ENCODE results near the gene CACNB2. TPM values are rescaled to one million over a fixed set of nuclear protein-coding genes. Genes with fewer than 3 reads are reported as not detected.
"Not testable (repeated sequence)": the region's sequence is repeated elsewhere in the genome, so short reads cannot be mapped to it uniquely, and the experiment has no call there.

Gene CACNB2
- total and polyA plus RNA-seq, 2 donors: 0.85 to 3.9 TPM

GRCh38 chr10:18571780-18572179 lies 431.6 kb downstream of the CACNB2 start:
- H3K27me3 ChIP-seq (ENCODE audit: control insufficient read depth in 2 of 2, insufficient read depth in 1 of 2, low read length in 1 of 2): no peaks in the 10 kb centered on the region
- 96% methylated on average over 1 of the region's 1 CpG for WGBS
- no peaks in the 10 kb centered on the region for H3K36me3 ChIP-seq (ENCODE audit: control insufficient read depth in 2 of 2, insufficient read depth in 2 of 2, low read length in 1 of 2)
- no peaks in the 10 kb centered on the region for H3K4me1 ChIP-seq (ENCODE audit: control insufficient read depth in 2 of 2, insufficient read depth in 2 of 2, low read length in 2 of 2)
- H3K27ac ChIP-seq (ENCODE audit: low read depth in 1 of 2, low read length in 1 of 2): no peak overlapping the region
- DNase-seq (ENCODE audit: low read depth in 6 of 9, low spot score in 9 of 9): no peak
- H3K9me3 ChIP-seq (ENCODE audit: control insufficient read depth in 2 of 2, insufficient read depth in 1 of 2, low read length in 1 of 2): peaks cover 0 to 2% of the 10 kb centered on the region in 2 donors
- no peak overlapping the region for H3K4me3 ChIP-seq (ENCODE audit: low read length in 2 of 2)

DNA sequence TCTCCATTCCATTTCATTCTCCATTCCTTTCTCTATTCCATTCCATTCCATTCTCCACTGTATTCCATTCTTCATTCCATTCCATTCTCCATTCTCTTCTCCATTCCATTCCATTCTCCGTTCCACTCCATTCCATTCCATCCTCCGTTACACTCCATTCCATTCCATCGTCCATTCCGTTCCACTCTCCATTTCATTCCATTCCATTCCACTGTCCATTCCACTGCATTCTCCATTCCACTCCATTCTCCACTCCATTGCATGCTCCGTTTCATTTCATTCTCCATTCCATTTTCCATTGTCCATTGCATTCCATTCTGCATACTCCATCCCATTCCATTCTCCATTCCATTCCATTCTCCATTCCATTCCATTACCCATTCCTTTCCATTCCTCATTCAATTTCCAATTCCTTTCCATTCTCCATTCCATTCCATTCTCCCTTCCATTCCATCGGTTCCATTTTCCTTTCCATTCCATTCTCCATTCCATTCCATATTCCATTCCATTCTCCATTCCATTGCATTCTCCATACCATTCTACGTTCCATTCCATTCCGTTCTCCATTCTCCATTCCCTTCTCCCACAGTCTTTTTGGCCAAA lies 432.8 kb downstream of the CACNB2 start:
- Histone ChIP-seq H3K36me3 (ENCODE audit: control insufficient read depth in 2 of 2, insufficient read depth in 2 of 2, low read length in 1 of 2) (peaks cover 0 to 5% of the 10 kb centered on the region in 2 donors), H3K27me3 (ENCODE audit: control insufficient read depth in 2 of 2, insufficient read depth in 1 of 2, low read length in 1 of 2) (no peaks in the 10 kb centered on the region), H3K9me3 (ENCODE audit: control insufficient read depth in 2 of 2, insufficient read depth in 1 of 2, low read length in 1 of 2) (peaks cover 2% of the 10 kb centered on the region in 2 donors), H3K4me3 (ENCODE audit: low read length in 2 of 2) (no peak overlapping the region), H3K27ac (ENCODE audit: low read depth in 1 of 2, low read length in 1 of 2) (no peak overlapping the region), H3K4me1 (ENCODE audit: control insufficient read depth in 2 of 2, insufficient read depth in 2 of 2, low read length in 2 of 2) (no peaks in the 10 kb centered on the region)
- 93% methylated on average over 8 of the region's 8 CpGs for WGBS
- no peak for DNase-seq (ENCODE audit: low read depth in 6 of 9, low spot score in 9 of 9)

DNA sequence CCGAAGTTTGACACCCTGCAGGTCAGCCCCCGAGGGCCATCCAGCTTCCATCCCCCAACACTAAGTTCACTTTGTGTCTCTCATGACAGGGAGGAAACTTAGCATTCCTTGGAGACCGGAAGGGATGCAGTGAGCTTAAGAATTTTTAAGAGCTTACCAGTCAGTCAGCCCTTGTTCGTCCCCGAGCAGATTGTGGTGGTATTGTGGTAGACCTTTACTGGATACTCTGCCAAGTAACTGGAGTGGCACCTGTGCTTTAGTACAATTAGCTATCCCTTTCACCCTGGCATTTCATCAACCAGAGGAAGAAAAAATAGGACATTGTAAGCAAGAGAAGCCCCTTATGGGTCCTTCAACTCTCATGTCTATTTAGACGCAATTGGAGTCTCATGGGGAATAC lies 436.4 kb downstream of the CACNB2 start:
- Histone ChIP-seq H3K27ac (ENCODE audit: low read depth in 1 of 2, low read length in 1 of 2) (no peak overlapping the region), H3K4me1 (ENCODE audit: control insufficient read depth in 2 of 2, insufficient read depth in 2 of 2, low read length in 2 of 2) (no peaks in the 10 kb centered on the region), H3K9me3 (ENCODE audit: control insufficient read depth in 2 of 2, insufficient read depth in 1 of 2, low read length in 1 of 2) (peaks cover 2 to 8% of the 10 kb centered on the region in 2 donors), H3K27me3 (ENCODE audit: control insufficient read depth in 2 of 2, insufficient read depth in 1 of 2, low read length in 1 of 2) (no peaks in the 10 kb centered on the region), H3K4me3 (ENCODE audit: low read length in 2 of 2) (no peak overlapping the region), H3K36me3 (ENCODE audit: control insufficient read depth in 2 of 2, insufficient read depth in 2 of 2, low read length in 1 of 2) (peaks cover 5 to 16% of the 10 kb centered on the region in 2 donors)
- no peak for DNase-seq (ENCODE audit: low read depth in 6 of 9, low spot score in 9 of 9)
- over 99% methylated on average over 6 of the region's 6 CpGs for WGBS

GRCh38 chr10:18577823-18578685 lies 437.8 kb downstream of the CACNB2 start:
- Histone ChIP-seq H3K4me1 (ENCODE audit: control insufficient read depth in 2 of 2, insufficient read depth in 2 of 2, low read length in 2 of 2) (peaks cover 0 to 4% of the 10 kb centered on the region in 2 donors), H3K27me3 (ENCODE audit: control insufficient read depth in 2 of 2, insufficient read depth in 1 of 2, low read length in 1 of 2) (no peaks in the 10 kb centered on the region), H3K27ac (ENCODE audit: low read depth in 1 of 2, low read length in 1 of 2) (no peak overlapping the region), H3K9me3 (ENCODE audit: control insufficient read depth in 2 of 2, insufficient read depth in 1 of 2, low read length in 1 of 2) (peaks cover under 1 to 8% of the 10 kb centered on the region in 2 donors), H3K36me3 (ENCODE audit: control insufficient read depth in 2 of 2, insufficient read depth in 2 of 2, low read length in 1 of 2) (peaks cover 9 to 16% of the 10 kb centered on the region in 2 donors), H3K4me3 (ENCODE audit: low read length in 2 of 2) (no peak overlapping the region)
- DNase-seq (ENCODE audit: low read depth in 6 of 9, low spot score in 9 of 9): no peak
- 93% methylated on average over 15 of the region's 15 CpGs for WGBS

DNA sequence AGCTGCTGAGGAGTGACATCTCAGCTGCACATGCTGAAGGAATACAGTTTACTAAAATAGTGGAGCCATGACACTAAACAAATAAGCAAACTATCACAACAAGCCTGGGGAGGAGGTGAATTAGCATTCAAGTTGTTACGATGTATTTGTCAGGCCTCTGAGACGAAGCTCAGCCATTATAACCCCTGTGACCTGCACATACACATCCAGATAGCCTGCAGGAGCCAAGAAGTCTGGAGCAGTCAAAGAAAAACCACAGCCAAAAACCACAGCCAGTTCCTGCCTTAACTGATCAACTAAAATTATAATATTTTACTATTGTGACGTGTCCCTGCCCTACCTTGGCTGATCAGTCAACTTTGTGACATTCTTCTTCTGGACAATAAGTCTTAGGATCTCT lies 442.6 kb downstream of the CACNB2 start:
- peak in 2 of 9 donors; percentile 1 to 34 for DNase-seq (ENCODE audit: low read depth in 6 of 9, low spot score in 9 of 9)
- Histone ChIP-seq H3K4me3 (ENCODE audit: low read length in 2 of 2) (no peak overlapping the region), H3K9me3 (ENCODE audit: control insufficient read depth in 2 of 2, insufficient read depth in 1 of 2, low read length in 1 of 2) (peaks cover 0 to 12% of the 10 kb centered on the region in 2 donors), H3K36me3 (ENCODE audit: control insufficient read depth in 2 of 2, insufficient read depth in 2 of 2, low read length in 1 of 2) (peaks cover 23 to 30% of the 10 kb centered on the region in 2 donors), H3K27ac (ENCODE audit: low read depth in 1 of 2, low read length in 1 of 2) (no peak overlapping the region), H3K27me3 (ENCODE audit: control insufficient read depth in 2 of 2, insufficient read depth in 1 of 2, low read length in 1 of 2) (no peaks in the 10 kb centered on the region), H3K4me1 (ENCODE audit: control insufficient read depth in 2 of 2, insufficient read depth in 2 of 2, low read length in 2 of 2) (peaks cover 0 to 7% of the 10 kb centered on the region in 2 donors)
- 26% methylated on average over 3 of the region's 3 CpGs for WGBS

- 97% methylated on average over 5 of the region's 5 CpGs for WGBS
- DNase-seq (ENCODE audit: low read depth in 6 of 9, low spot score in 9 of 9): peak in 1 of 9 donors; percentile 15
- no peaks in the 10 kb centered on the region for H3K27me3 ChIP-seq (ENCODE audit: control insufficient read depth in 2 of 2, insufficient read depth in 1 of 2, low read length in 1 of 2)
- H3K36me3 ChIP-seq (ENCODE audit: control insufficient read depth in 2 of 2, insufficient read depth in 2 of 2, low read length in 1 of 2): peaks cover 23 to 33% of the 10 kb centered on the region in 2 donors
- no peak overlapping the region for H3K27ac ChIP-seq (ENCODE audit: low read depth in 1 of 2, low read length in 1 of 2)
- H3K9me3 ChIP-seq (ENCODE audit: control insufficient read depth in 2 of 2, insufficient read depth in 1 of 2, low read length in 1 of 2): peaks cover 0 to 5% of the 10 kb centered on the region in 2 donors
- no peak overlapping the region for H3K4me3 ChIP-seq (ENCODE audit: low read length in 2 of 2)
- H3K4me1 ChIP-seq (ENCODE audit: control insufficient read depth in 2 of 2, insufficient read depth in 2 of 2, low read length in 2 of 2): peaks cover 0 to 7% of the 10 kb centered on the region in 2 donors
Measured at GRCh38 chr10:18583575-18584270, 443.5 kb downstream of the CACNB2 start.

DNA sequence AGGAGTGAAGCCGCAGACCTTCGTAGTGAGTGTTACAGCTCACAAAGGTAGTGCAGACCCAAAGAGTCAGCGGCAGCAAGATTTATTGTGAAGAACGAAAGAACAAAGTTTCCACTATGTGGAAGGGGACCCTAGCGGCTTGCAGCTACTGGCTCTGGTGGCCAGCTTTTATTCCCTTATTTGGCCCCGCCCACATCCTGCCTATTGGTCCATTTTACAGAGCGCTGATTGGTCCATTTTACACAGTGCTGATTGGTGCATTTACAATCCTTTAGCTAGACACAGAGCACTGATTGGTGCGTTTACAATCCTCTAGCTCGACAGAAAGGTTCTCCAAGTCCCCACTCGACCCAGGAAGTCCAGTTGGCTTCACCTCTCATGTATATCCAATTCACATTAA lies 446.4 kb downstream of the CACNB2 start:
- H3K4me1 ChIP-seq (ENCODE audit: control insufficient read depth in 2 of 2, insufficient read depth in 2 of 2, low read length in 2 of 2); H3K27ac ChIP-seq (ENCODE audit: low read depth in 1 of 2, low read length in 1 of 2); DNase-seq (ENCODE audit: low read depth in 6 of 9, low spot score in 9 of 9); H3K9me3 ChIP-seq (ENCODE audit: control insufficient read depth in 2 of 2, insufficient read depth in 1 of 2, low read length in 1 of 2); H3K4me3 ChIP-seq (ENCODE audit: low read length in 2 of 2); H3K27me3 ChIP-seq (ENCODE audit: control insufficient read depth in 2 of 2, insufficient read depth in 1 of 2, low read length in 1 of 2): not testable (repeated sequence)
- WGBS: over 99% methylated on average over 10 of the region's 10 CpGs
- peaks cover 15 to 28% of the 10 kb centered on the region in 2 donors for H3K36me3 ChIP-seq (ENCODE audit: control insufficient read depth in 2 of 2, insufficient read depth in 2 of 2, low read length in 1 of 2)

- not testable (repeated sequence) for H3K27me3 ChIP-seq (ENCODE audit: control insufficient read depth in 2 of 2, insufficient read depth in 1 of 2, low read length in 1 of 2); H3K4me1 ChIP-seq (ENCODE audit: control insufficient read depth in 2 of 2, insufficient read depth in 2 of 2, low read length in 2 of 2); DNase-seq (ENCODE audit: low read depth in 6 of 9, low spot score in 9 of 9); H3K27ac ChIP-seq (ENCODE audit: low read depth in 1 of 2, low read length in 1 of 2); H3K4me3 ChIP-seq (ENCODE audit: low read length in 2 of 2); H3K9me3 ChIP-seq (ENCODE audit: control insufficient read depth in 2 of 2, insufficient read depth in 1 of 2, low read length in 1 of 2)
- 100% methylated on average over 1 of the region's 1 CpG for WGBS
- H3K36me3 ChIP-seq (ENCODE audit: control insufficient read depth in 2 of 2, insufficient read depth in 2 of 2, low read length in 1 of 2): peaks cover 18 to 25% of the 10 kb centered on the region in 2 donors
Measured at GRCh38 chr10:18591141-18591540, 450.9 kb downstream of the CACNB2 start.

Measured in thymus (tissue), 11 donors.